Renal pelvis (tissue), 4 donors: ENCODE measurements around the gene CEP85L. TPM values are rescaled to one million over a fixed set of nuclear protein-coding genes. Genes with fewer than 3 reads are reported as not detected.

Experiments used
- DNase-seq: peaks from one replicate; pipeline ENCODE4 v3.0.0-alpha.2; 2013
- polyA plus RNA-seq, 3 donors: library from polyadenylated mRNA; unstranded; fragments of 120-200 nt; gene quantifications; one replicate each; pipeline ENCODE4 v1.2.1, GENCODE V29; 2013; ENCODE audit not compliant: insufficient read length in 3 of 3

Gene CEP85L
- polyA plus RNA-seq, 3 donors, result 6.3 to 6.4 (median 6.4) TPM

DNA sequence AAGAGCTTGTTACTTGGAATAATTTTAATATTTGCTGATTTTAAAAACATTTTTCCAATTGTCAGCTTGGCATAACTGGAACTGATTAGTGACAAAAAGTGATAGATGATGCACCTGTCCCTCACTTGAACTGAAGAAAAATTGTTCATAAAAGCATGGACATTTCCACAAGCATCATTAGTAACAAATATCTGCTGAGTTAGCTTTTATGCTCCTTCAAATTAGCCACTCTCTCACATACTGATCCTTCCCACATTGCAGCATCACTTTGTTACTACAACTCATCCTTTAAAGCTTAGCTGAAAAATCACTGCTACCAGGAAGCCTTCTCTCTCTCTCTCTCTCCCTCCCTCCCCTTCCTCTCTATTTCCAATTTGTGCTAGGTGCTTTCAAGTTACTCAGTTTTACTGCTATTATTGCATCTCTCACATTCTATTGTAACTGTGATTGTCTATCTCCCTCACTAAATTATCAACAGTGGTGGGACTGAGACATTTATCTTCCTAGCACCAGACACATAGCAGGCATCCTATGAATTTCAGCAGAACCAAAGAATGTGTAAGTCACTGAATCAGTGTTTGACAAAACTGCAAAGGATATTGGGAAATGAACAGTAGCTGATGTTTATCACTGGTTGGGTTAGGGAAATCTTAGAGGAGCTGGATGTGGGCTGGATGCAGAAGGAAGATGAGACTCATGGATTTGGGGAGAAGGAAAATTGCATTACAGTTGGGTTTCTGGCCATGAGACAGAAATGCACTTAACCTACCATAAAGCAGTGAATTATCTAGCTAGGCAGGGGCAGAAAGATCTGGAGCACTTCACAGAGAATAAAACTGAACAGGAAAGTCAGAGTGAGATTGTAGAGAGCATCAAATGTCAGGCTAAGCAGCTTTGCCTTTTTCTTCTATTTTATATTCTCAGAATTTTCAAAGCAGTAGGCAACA is 231.7 kb downstream of the CEP85L start:
- DNase-seq, result no peak

Other genes with a start within 250 kb of the CEP85L start
- 1 to 10 TPM; 3.0 to 3.7 (median 3.5) TPM for gene PLN, start 103.3 kb downstream of the CEP85L start, polyA plus RNA-seq
- gene ASF1A, start 242.6 kb upstream of the CEP85L start, polyA plus RNA-seq, result 10 to 100 TPM; 33.4 to 36.1 (median 33.6) TPM